Transverse colon (tissue), 4 donors: ENCODE measurements around the gene MARCKSL1.

Experiments used
- CTCF ChIP-seq, 5 experiments: fragments of 200-600 bp in 3 of 5; fragments of 450-650 bp in 2 of 5; sonication (generic) in 3 of 5; IDR thresholded peaks; 1 replicate in 2 of 5; 2 replicates in 3 of 5; pipeline ENCODE4 v1.5.1; 2016 to 2017; ENCODE audit warnings: antibody characterized with exemption in 5 of 5, inconsistent platforms in 3 of 5, mild to moderate bottlenecking in 2 of 5, moderate library complexity in 1 of 5
- POLR2AphosphoS5 ChIP-seq, 3 donors: sonication (generic); formaldehyde crosslinking; IDR thresholded peaks; one replicate each; pipeline ENCODE4 v1.6.1; 2016; ENCODE audit warnings: antibody characterized with exemption in 3 of 3

GRCh38 chr1:32291708-32292538 lies 44.1 kb downstream of the MARCKSL1 start, which contains the start of gene HDAC1:
- TF ChIP-seq POLR2AphosphoS5 (IDR thresholded peaks at IDR 0.05): peak; percentile 74 to 91 (median 88)
- peak in 2 of 5 experiments; percentile 9 to 14 for TF ChIP-seq CTCF (IDR thresholded peaks at IDR 0.05)
